Thyroid gland (tissue), 4 donors: ENCODE data around the gene PRR33. TPM values are rescaled to one million over a fixed set of nuclear protein-coding genes. Genes with fewer than 3 reads are reported as not detected.

ENCODE experiments used
- DNase-seq, 2 donors: peaks; one replicate each; pipeline ENCODE4 v3.0.0-alpha.2; 2019
- H3K27ac ChIP-seq, 3 donors: fragments of 200-600 bp; sonication (generic); 1 replicate in 2 of 3; 2 replicates in 1 of 3; pipeline ENCODE4 v1.5.1; 2016 to 2019; ENCODE audit warnings: mild to moderate bottlenecking in 1 of 3, moderate library complexity in 1 of 3
- H3K27me3 ChIP-seq: fragments of 200-600 bp; sonication (generic); one replicate; pipeline ENCODE4 v1.5.1; 2019
- H3K36me3 ChIP-seq, 2 donors: fragments of 200-600 bp; sonication (generic); one replicate each; pipeline ENCODE4 v1.5.1; 2016 to 2019
- H3K4me1 ChIP-seq, 2 donors: fragments of 200-600 bp; sonication (generic); one replicate each; pipeline ENCODE4 v1.5.1; 2017 to 2019
- H3K4me3 ChIP-seq, 3 donors: fragments of 200-600 bp; sonication (generic); replicated peaks in 1 of 3; 1 replicate in 2 of 3; 2 replicates in 1 of 3; pipeline ENCODE4 v1.5.1; 2016; ENCODE audit warnings: mild to moderate bottlenecking in 1 of 3
- H3K9me3 ChIP-seq: fragments of 200-600 bp; sonication (generic); one replicate; pipeline ENCODE4 v1.5.1; 2017
- CTCF ChIP-seq, 6 experiments: fragments of 200-600 bp in 3 of 6; fragments of 450-650 bp in 3 of 6; sonication (generic) in 3 of 6; IDR thresholded peaks; one replicate each; pipeline ENCODE4 v1.5.1; 2016 to 2019; ENCODE audit warnings: antibody characterized with exemption in 6 of 6, mild to moderate bottlenecking in 2 of 6, inconsistent platforms in 1 of 6, moderate library complexity in 1 of 6
- POLR2A ChIP-seq, 2 donors: fragments of 450-650 bp; IDR thresholded peaks; one replicate each; pipeline ENCODE4 v1.6.1; 2017; ENCODE audit warnings: antibody characterized with exemption in 2 of 2, mild to moderate bottlenecking in 2 of 2, moderate library complexity in 1 of 2
- WGBS, 2 donors: methylation state at CpG; one replicate each; pipeline ENCODE4 v1.1.5; 2017; 5-methylcytosine and 5-hydroxymethylcytosine counted together
- intact Hi-C: fragments of 100-400 bp; cut with DNase I; formaldehyde crosslinking; loops from one replicate; pipeline ENCODE4 v1.15.1; 2023
- total RNA-seq, 4 donors: library from RNA; depleted of rRNA; stranded (reverse); fragments of >200 nt; gene quantifications; one replicate each; pipeline ENCODE4 v1.2.3, GENCODE V29; 2016

Gene PRR33
- total RNA-seq, 4 donors from 2014 or later = not detected

GRCh38 chr11:1844221-1845094, 47.2 kb downstream of the PRR33 start:
- no peaks in the 10 kb centered on the region for H3K27me3 ChIP-seq
- intact Hi-C loops = no loop called here
- no peak for DNase-seq
- no peaks in the 10 kb centered on the region for H3K36me3 ChIP-seq
- H3K4me1 ChIP-seq = peaks cover 0 to 9% of the 10 kb centered on the region in 2 donors
- H3K9me3 ChIP-seq = no peaks in the 10 kb centered on the region
- WGBS, 2 donors = 44 to 54% methylated on average over 21 to 22 of the region's 23 CpGs
- no peak overlapping the region for H3K27ac ChIP-seq
- no peak for TF ChIP-seq POLR2A (IDR thresholded peaks at IDR 0.05)
- no peak for TF ChIP-seq CTCF (IDR thresholded peaks at IDR 0.05)
- no peak overlapping the region for H3K4me3 ChIP-seq

- H3K4me1 ChIP-seq = peaks cover 0 to 9% of the 10 kb centered on the region in 2 donors
- H3K27me3 ChIP-seq = no peaks in the 10 kb centered on the region
- TF ChIP-seq POLR2A (IDR thresholded peaks at IDR 0.05) = no peak
- no peak for TF ChIP-seq CTCF (IDR thresholded peaks at IDR 0.05)
- DNase-seq = no peak
- 88 to 91% methylated on average over 8 of the region's 8 CpGs for WGBS, 2 donors
- no peak overlapping the region for H3K4me3 ChIP-seq
- H3K9me3 ChIP-seq = no peaks in the 10 kb centered on the region
- H3K27ac ChIP-seq = no peak overlapping the region
- H3K36me3 ChIP-seq = no peaks in the 10 kb centered on the region
- intact Hi-C loops = no loop called here
These were observed 47.9 kb downstream of the PRR33 start for GRCh38 chr11:1843796-1844195.

- Histone ChIP-seq H3K4me3 (no peak overlapping the region), H3K36me3 (no peaks in the 10 kb centered on the region), H3K4me1 (peaks cover 0 to 9% of the 10 kb centered on the region in 2 donors), H3K27me3 (no peaks in the 10 kb centered on the region), H3K9me3 (no peaks in the 10 kb centered on the region), H3K27ac (no peak overlapping the region)
- no peak for DNase-seq
- 89 to 99% methylated on average over 8 to 11 of the region's 11 CpGs for WGBS, 2 donors
- TF ChIP-seq CTCF (IDR thresholded peaks at IDR 0.05) (no peak), POLR2A (IDR thresholded peaks at IDR 0.05) (no peak)
- intact Hi-C loops = no loop called here
These were observed 48.6 kb downstream of the PRR33 start for GRCh38 chr11:1843098-1843473.

- WGBS, 2 donors = 88 to 91% methylated on average over 18 to 20 of the region's 29 CpGs
- H3K9me3 ChIP-seq = no peaks in the 10 kb centered on the region
- no peaks in the 10 kb centered on the region for H3K27me3 ChIP-seq
- peaks cover 0 to 14% of the 10 kb centered on the region in 2 donors for H3K4me1 ChIP-seq
- H3K4me3 ChIP-seq = no peak overlapping the region
- H3K27ac ChIP-seq = no peak overlapping the region
- no peak for DNase-seq
- no peaks in the 10 kb centered on the region for H3K36me3 ChIP-seq
- intact Hi-C loops = no loop called here
- no peak for TF ChIP-seq CTCF (IDR thresholded peaks at IDR 0.05)
- TF ChIP-seq POLR2A (IDR thresholded peaks at IDR 0.05) = no peak
These were observed 49.3 kb downstream of the PRR33 start for GRCh38 chr11:1842149-1843097.
